ENCODE results near the gene RARB. TPM values are rescaled to one million over a fixed set of nuclear protein-coding genes. Genes with fewer than 3 reads are reported as not detected.

RARB gene
- total and polyA plus RNA-seq, 2 of the 13 experiments (the other 11 are each of a cell fraction or from before 2014, with no cell fraction given) = 0.16 TPM; not detected in 1

DNA sequence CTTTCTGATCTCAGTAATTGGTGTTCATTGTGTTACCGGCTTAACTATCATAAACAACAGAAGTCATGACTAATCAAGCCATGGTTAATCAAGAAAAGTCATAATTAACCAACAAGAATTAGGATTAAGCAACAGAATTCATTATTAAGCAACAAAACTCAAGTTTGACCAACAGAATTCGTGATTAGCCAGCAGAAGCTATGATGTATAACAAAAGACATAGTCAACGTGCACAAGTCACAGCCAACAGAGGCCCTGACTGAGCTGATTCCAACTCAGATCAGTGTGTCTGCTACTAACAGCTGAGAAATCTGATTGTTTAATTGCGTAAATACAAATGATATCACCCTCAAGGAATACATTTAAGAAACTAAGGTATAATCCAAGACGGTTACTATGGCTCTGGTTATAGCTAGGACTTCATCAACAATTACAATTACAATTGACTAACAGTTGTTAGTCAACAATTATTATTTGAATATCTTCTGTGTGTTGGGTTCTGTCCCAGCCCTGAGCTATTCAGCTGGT lies 67.7 kb downstream of the RARB start:
- H3K4me2 ChIP-seq (ENCODE audit: low read depth, low read length) = no peak overlapping the region
- H3K9ac ChIP-seq (ENCODE audit: insufficient read depth, low read depth, low read length) = no peak overlapping the region
- no peaks in the 10 kb centered on the region for H3K27me3 ChIP-seq (ENCODE audit: control insufficient read depth in 1 of 2, insufficient read depth in 2 of 2, low read length in 2 of 2)
- no peaks in the 10 kb centered on the region for H3K4me1 ChIP-seq (ENCODE audit: insufficient read depth, low read length)
- intact Hi-C loops (cut with micrococcal nuclease; ENCODE audit: unreplicated experiment) = no loop called here
- no peak for DNase-seq (ENCODE audit: low spot score)
- no peaks in the 10 kb centered on the region for H4K20me1 ChIP-seq (ENCODE audit: insufficient read depth, low read length)
- BruUV-seq (replicated peaks) = no TSS peak
- H3K79me2 ChIP-seq (ENCODE audit: insufficient read depth, low read length) = no peaks in the 10 kb centered on the region
- H3K27ac ChIP-seq (ENCODE audit: extremely low read length, insufficient read depth, low read length) = no peak overlapping the region
- in situ Hi-C loops (cut with HindIII; ENCODE audit: extremely low pct_ligation_motif_present, low pct_unique_long_range_greater_than_20kb) = no loop called here
- WGBS (ENCODE audit: low lambda C conversion rate) = 54% methylated on average over 5 of the region's 5 CpGs
- H3K4me3 ChIP-seq (replicated peaks in 1 of 3; ENCODE audit: insufficient read depth in 1 of 3, low read depth in 2 of 3, low read length in 3 of 3) = no peak overlapping the region
- H3K36me3 ChIP-seq (replicated peaks in 1 of 2; ENCODE audit: control insufficient read depth in 1 of 2, insufficient read depth in 2 of 2, low read length in 2 of 2) = no peaks in the 10 kb centered on the region
- H2AFZ ChIP-seq (ENCODE audit: low read length) = no peak overlapping the region
- ChIA-PET POLR2A (no interaction called here), CTCF (ENCODE audit: low intra/inter-chr PET ratio, low total read pairs) (no interaction called here)
- H3K9me3 ChIP-seq (ENCODE audit: low read length) = peaks cover 25% of the 10 kb centered on the region; the same call in 1 of the 2 replicates
- no peak for TF ChIP-seq CHD2 (IDR thresholded peaks at IDR 0.05; ENCODE audit: low read depth, low read length)
- no peak for TF ChIP-seq ISL2 (CRISPR knock-in tag; IDR thresholded peaks at IDR 0.05)
- TF ChIP-seq, protein P1, sequence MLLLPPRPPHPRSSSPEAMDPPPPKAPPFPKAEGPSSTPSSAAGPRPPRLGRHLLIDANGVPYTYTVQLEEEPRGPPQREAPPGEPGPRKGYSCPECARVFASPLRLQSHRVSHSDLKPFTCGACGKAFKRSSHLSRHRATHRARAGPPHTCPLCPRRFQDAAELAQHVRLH (CRISPR knock-in tag; IDR thresholded peaks at IDR 0.05; ENCODE audit: borderline replicate concordance, low read depth) = no peak
- no peak for TF ChIP-seq CEBPB (IDR thresholded peaks at IDR 0.05; ENCODE audit: borderline replicate concordance, low read depth, low read length)
- TF ChIP-seq ZNF564 (CRISPR knock-in tag; IDR thresholded peaks at IDR 0.05) = no peak
- TF ChIP-seq MAFK (conservative IDR thresholded peaks at IDR 0.05 in 1 of 2, IDR thresholded peaks at IDR 0.05 in 1 of 2; ENCODE audit: low read length in 2 of 2) = no peak
- no peak for TF ChIP-seq SMARCE1 (IDR thresholded peaks at IDR 0.05; ENCODE audit: borderline replicate concordance)
- TF ChIP-seq SMYD3 (CRISPR knock-in tag; IDR thresholded peaks at IDR 0.05) = no peak
- no peak for TF ChIP-seq YY1 (IDR thresholded peaks at IDR 0.05; ENCODE audit: insufficient read depth, insufficient replicate concordance, low read depth, low read length)
- TF ChIP-seq, protein P2, sequence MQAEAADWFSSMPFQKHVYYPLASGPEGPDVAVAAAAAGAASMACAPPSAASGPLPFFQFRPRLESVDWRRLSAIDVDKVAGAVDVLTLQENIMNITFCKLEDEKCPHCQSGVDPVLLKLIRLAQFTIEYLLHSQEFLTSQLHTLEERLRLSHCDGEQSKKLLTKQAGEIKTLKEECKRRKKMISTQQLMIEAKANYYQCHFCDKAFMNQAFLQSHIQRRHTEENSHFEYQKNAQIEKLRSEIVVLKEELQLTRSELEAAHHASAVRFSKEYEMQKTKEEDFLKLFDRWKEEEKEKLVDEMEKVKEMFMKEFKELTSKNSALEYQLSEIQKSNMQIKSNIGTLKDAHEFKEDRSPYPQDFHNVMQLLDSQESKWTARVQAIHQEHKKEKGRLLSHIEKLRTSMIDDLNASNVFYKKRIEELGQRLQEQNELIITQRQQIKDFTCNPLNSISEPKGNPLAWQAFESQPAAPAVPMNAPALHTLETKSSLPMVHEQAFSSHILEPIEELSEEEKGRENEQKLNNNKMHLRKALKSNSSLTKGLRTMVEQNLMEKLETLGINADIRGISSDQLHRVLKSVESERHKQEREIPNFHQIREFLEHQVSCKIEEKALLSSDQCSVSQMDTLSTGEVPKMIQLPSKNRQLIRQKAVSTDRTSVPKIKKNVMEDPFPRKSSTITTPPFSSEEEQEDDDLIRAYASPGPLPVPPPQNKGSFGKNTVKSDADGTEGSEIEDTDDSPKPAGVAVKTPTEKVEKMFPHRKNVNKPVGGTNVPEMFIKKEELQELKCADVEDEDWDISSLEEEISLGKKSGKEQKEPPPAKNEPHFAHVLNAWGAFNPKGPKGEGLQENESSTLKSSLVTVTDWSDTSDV (CRISPR knock-in tag; IDR thresholded peaks at IDR 0.05) = no peak
- TF ChIP-seq TBP (CRISPR knock-in tag; IDR thresholded peaks at IDR 0.05) = no peak
- TF ChIP-seq, protein P3, sequence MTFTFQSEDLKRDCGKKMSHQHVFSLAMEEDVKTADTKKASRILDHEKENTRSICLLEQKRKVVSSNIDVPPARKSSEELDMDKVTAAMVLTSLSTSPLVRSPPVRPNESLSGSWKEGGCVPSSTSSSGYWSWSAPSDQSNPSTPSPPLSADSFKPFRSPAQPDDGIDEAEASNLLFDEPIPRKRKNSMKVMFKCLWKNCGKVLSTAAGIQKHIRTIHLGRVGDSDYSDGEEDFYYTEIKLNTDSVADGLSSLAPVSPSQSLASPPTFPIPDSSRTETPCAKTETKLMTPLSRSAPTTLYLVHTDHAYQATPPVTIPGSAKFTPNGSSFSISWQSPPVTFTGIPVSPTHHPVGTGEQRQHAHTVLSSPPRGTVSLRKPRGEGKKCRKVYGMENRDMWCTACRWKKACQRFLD (CRISPR knock-in tag; IDR thresholded peaks at IDR 0.05; ENCODE audit: borderline replicate concordance) = no peak
- TF ChIP-seq KLF15 (CRISPR knock-in tag; IDR thresholded peaks at IDR 0.05; ENCODE audit: borderline replicate concordance) = no peak
- TF ChIP-seq HOXA7 (CRISPR knock-in tag; IDR thresholded peaks at IDR 0.05) = no peak
- no peak for ATAC-seq
- FAIRE-seq = no peak

Measured in HepG2 (cell line).